Activated CD8-positive, alpha-beta T cell treated with anti-CD3 and anti-CD28 coated beads for 36 hours (primary cell): ENCODE measurements around the gene ADIRF. TPM values are rescaled to one million over a fixed set of nuclear protein-coding genes. Genes with fewer than 3 reads are reported as not detected.
A peak's percentile ranks its signal among the peaks of the same experiment; 100 is the strongest.

ENCODE experiments used
- ATAC-seq: fragments of 200-7000 bp; cut with Tn5 transposase; one replicate; pipeline ENCODE4 v1.10.0; 2021; ENCODE audit warnings: mild to moderate bottlenecking, moderate library complexity
- CTCF ChIA-PET: fragments of 350-600 bp; sonication (Branson Sonifier 250); formaldehyde crosslinking; loops from one replicate; lab custom pipeline; 2021; ENCODE audit warnings: antibody characterized with exemption; lab: Charles Lee
- POLR2A ChIA-PET: fragments of 350-600 bp; sonication (Branson Sonifier 250); formaldehyde crosslinking; loops from one replicate; lab custom pipeline; 2021; ENCODE audit warnings: antibody characterized with exemption; lab: Charles Lee
- DNase-seq: peaks from one replicate; pipeline ENCODE4 v3.0.0-alpha.2; 2020
- H3K27ac Mint-ChIP-seq: one replicate; pipeline ENCODE4 v1.8.0; 2021; ENCODE audit warnings: mild to moderate bottlenecking, mixed read lengths
- H3K27me3 Mint-ChIP-seq: one replicate; pipeline ENCODE4 v1.8.0; 2021; ENCODE audit warnings: mixed read lengths
- H3K36me3 Mint-ChIP-seq: one replicate; pipeline ENCODE4 v1.8.0; 2021; ENCODE audit warnings: low read depth, mixed read lengths
- H3K4me1 Mint-ChIP-seq: one replicate; pipeline ENCODE4 v1.8.0; 2021; ENCODE audit warnings: low read depth, mixed read lengths
- H3K4me3 Mint-ChIP-seq: one replicate; pipeline ENCODE4 v1.8.0; 2021; ENCODE audit warnings: mild to moderate bottlenecking, moderate library complexity, mixed read lengths
- H3K9me3 Mint-ChIP-seq: one replicate; pipeline ENCODE4 v1.8.0; 2021; ENCODE audit warnings: mixed read lengths
- intact Hi-C: fragments of 100-400 bp; cut with micrococcal nuclease; formaldehyde crosslinking; loops from one replicate; pipeline ENCODE4 v1.10.0; 2022
- total RNA-seq, 2 experiments: library from RNA; stranded (reverse); gene quantifications; one replicate each; pipeline ENCODE4 v1.2.3, GENCODE V29; 2021
- TF ChIP-seq, protein P1 (sequence below): fragments of 200-600 bp; IDR thresholded peaks from one replicate; pipeline ENCODE4 v1.8.0; 2022; ENCODE audit warnings: antibody characterized with exemption, mild to moderate bottlenecking

ADIRF gene
- total RNA-seq, 2 experiments from 2014 or later: not detected

DNA sequence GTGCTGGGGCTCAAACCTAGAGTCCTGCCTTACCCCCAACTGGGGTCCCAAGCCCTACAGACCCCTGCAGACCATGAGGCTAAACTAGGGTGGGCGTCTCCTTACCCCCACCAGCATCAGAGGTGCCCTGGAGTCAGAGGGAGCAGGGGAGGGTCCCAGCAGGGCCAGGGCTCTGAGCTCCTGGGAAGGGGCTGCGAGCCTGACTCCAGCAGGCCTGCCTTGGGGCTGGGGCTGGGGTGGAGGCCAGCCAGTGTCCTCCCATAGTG is 8.6 kb upstream of the ADIRF start:
- H3K27me3 Mint-ChIP-seq: no peaks in the 10 kb centered on the region
- DNase-seq (no peak), ATAC-seq (no peak)
- no peaks in the 10 kb centered on the region for H3K4me1 Mint-ChIP-seq
- no peak overlapping the region for H3K4me3 Mint-ChIP-seq
- intact Hi-C loops: no loop called here
- no peaks in the 10 kb centered on the region for H3K9me3 Mint-ChIP-seq
- TF ChIP-seq, protein P1, sequence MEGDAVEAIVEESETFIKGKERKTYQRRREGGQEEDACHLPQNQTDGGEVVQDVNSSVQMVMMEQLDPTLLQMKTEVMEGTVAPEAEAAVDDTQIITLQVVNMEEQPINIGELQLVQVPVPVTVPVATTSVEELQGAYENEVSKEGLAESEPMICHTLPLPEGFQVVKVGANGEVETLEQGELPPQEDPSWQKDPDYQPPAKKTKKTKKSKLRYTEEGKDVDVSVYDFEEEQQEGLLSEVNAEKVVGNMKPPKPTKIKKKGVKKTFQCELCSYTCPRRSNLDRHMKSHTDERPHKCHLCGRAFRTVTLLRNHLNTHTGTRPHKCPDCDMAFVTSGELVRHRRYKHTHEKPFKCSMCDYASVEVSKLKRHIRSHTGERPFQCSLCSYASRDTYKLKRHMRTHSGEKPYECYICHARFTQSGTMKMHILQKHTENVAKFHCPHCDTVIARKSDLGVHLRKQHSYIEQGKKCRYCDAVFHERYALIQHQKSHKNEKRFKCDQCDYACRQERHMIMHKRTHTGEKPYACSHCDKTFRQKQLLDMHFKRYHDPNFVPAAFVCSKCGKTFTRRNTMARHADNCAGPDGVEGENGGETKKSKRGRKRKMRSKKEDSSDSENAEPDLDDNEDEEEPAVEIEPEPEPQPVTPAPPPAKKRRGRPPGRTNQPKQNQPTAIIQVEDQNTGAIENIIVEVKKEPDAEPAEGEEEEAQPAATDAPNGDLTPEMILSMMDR: no peak
- H3K36me3 Mint-ChIP-seq: no peaks in the 10 kb centered on the region
- ChIA-PET CTCF (interaction anchor here (2.0 to 6.0 kb wide), 2 partner anchors 9 to 19 kb away, joined by 6 to 30 read pairs; partner anchors contain the start of gene ADIRF), POLR2A (no interaction called here)
- no peak overlapping the region for H3K27ac Mint-ChIP-seq

DNA sequence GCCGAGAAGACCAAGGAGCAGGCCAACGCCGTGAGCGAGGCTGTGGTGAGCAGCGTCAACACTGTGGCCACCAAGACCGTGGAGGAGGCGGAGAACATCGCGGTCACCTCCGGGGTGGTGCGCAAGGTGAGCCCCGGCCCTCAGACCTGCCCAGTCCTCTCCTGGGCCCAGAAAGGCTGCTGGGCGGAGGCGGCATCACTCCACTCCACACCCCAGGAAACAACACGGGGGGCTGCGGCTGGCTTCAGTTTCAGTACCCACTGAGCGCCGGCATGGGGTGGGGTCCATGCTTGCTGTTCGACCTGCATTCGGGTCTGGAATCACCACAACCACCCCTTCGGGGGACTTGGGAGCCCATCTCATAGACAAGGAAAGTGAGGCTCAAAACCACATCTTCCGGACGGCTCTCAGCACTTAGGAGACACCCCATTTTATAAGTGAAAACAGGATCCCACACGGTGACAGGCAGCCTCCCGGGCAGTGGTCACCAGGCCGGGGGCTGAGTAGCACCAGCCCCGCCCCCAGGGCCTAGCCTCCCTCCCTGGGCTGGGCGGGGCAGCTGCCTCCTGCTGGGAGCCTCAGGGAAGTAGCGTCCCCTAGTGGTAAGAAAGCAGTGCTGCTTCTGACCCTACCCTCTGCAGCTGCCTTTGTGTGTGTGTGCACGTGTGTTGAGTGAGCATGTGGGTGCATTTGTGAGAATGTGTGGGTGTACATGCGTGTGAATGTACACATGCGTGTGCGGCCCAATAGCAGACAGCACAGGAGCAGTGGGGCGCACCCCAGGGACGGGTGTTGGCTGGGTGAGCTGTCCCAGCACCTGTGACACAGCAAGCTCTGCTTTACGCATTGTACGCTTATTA is 8.0 kb upstream of the ADIRF start:
- no peaks in the 10 kb centered on the region for H3K27me3 Mint-ChIP-seq
- no peak overlapping the region for H3K27ac Mint-ChIP-seq
- TF ChIP-seq, protein P1: peak; percentile 74
- intact Hi-C loops: no loop called here
- H3K4me3 Mint-ChIP-seq: no peak overlapping the region
- ATAC-seq (peak; percentile 94), DNase-seq (peak; percentile 53)
- H3K4me1 Mint-ChIP-seq: no peaks in the 10 kb centered on the region
- ChIA-PET POLR2A (interaction anchor here (0.8 kb wide), 1 partner anchor 11 kb away, joined by 5 read pairs; no protein-coding TSS in a partner anchor), CTCF (interaction anchor here (0.6 to 6.0 kb wide), 14 partner anchors 9 to 273 kb away, joined by 3 to 30 read pairs (median 3); partner anchors contain the start of gene ADIRF)
- no peaks in the 10 kb centered on the region for H3K9me3 Mint-ChIP-seq
- H3K36me3 Mint-ChIP-seq: no peaks in the 10 kb centered on the region

DNA sequence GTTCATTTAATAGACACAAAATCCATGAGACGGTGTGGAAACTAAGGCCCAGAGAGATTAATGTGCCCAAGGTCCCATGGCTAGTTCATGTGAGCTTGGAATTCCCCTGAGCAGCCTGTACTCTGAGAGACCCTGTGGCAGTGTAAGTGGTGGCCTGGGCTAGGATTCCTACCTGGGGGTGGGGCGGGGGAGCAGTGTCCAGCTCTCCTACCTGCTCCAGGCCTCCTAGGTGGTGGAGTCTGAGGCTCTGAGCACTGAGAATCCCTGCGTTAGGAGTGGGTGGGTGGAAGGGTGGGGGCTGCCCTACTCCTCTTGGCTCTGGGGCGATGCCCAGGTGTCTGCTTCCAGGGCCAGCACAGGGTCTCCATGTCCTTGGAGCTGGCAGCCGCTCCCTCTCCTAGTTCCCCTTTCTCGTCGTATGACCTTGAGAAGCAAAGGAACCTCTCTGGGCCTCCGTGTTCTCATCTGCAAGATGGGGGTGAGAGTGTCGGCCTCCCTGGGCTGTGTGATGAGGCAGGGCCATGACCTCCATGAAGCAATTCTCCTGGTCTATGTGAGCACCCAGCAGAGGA is 7.3 kb upstream of the ADIRF start:
- Mint-ChIP-seq H3K36me3 (no peaks in the 10 kb centered on the region), H3K9me3 (no peaks in the 10 kb centered on the region), H3K27me3 (no peaks in the 10 kb centered on the region), H3K4me1 (peaks cover 5% of the 10 kb centered on the region), H3K4me3 (no peak overlapping the region), H3K27ac (no peak overlapping the region)
- no peak for ATAC-seq
- intact Hi-C loops: no loop called here
- ChIA-PET POLR2A (interaction anchor here (0.8 kb wide), 1 partner anchor 10 kb away, joined by 5 read pairs; no protein-coding TSS in a partner anchor), CTCF (interaction anchor here (0.7 to 6.0 kb wide), 13 partner anchors 8 to 274 kb away, joined by 3 to 30 read pairs (median 3); partner anchors contain the start of gene ADIRF)
- TF ChIP-seq, protein P1: no peak
- DNase-seq: no peak

DNA sequence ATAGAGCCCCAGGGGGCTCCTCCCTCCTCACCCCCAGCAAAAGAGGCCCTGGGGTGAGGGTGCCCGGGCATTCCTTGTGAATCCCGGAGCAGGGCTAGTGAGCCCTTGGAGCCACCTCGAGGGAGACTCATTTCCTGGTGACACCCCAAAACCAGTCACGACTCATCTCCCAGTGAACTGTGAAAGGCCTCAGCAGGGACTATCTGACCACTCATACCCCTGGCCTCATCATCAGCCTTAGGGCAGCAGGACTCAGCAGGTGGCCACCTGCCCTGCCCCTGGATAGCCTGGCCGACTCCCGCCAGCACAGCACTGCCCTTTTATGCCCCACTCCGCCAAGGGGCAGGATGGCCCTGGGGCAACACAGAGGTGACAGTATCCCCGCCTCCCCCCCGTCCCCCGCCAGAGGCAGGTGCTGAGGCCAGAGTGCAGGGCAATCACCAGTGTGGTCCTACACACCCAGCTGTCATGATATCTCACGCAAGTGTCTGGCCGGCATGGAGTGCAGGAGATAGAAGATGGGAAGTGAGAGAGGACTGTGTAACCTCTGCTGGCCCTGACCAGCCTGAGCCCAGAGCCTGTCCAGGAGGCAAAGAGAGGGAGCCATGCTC is 6.7 kb upstream of the ADIRF start:
- Mint-ChIP-seq H3K27ac (no peak overlapping the region), H3K4me3 (no peak overlapping the region)
- intact Hi-C loops: no loop called here

More for the DNA sequence above, 6.7 kb upstream of the ADIRF start:
- Mint-ChIP-seq H3K4me1 (peaks cover 11% of the 10 kb centered on the region), H3K27me3 (no peaks in the 10 kb centered on the region), H3K9me3 (no peaks in the 10 kb centered on the region), H3K36me3 (no peaks in the 10 kb centered on the region)
- DNase-seq (no peak), ATAC-seq (no peak)
- TF ChIP-seq, protein P1: no peak
- ChIA-PET POLR2A (no interaction called here), CTCF (interaction anchor here (1.2 to 6.0 kb wide), 3 partner anchors 21 to 92 kb away, joined by 3 to 30 read pairs (median 3); no protein-coding TSS in a partner anchor)
